ENCODE measurements around the gene PRDX5. TPM values are rescaled to one million over a fixed set of nuclear protein-coding genes. Genes with fewer than 3 reads are reported as not detected.

PRDX5 gene
- total and polyA plus RNA-seq, 10 of the 15 experiments (the other 5 are each of a cell fraction or from before 2014, with no cell fraction given), result 95.7 to 406 (median 240) TPM

- no peak for TF ChIP-seq ZNF592 (IDR thresholded peaks at IDR 0.05)
- TF ChIP-seq RCOR1 (conservative IDR thresholded peaks at IDR 0.05; ENCODE audit: low read depth, low read length), result no peak
- TF ChIP-seq YY1 (IDR thresholded peaks at IDR 0.05; ENCODE audit: low read depth, low read length), result no peak
- TF ChIP-seq ZNF274 (IDR thresholded peaks at IDR 0.05; ENCODE audit: insufficient read depth, insufficient read length), result no peak
- 0 out of 2 replicates have a peak, but pooled peaks have one; percentile 33 for TF ChIP-seq ATF7 (IDR thresholded peaks at IDR 0.05; ENCODE audit: low read depth)
- TF ChIP-seq SREBF1 (IDR thresholded peaks at IDR 0.05; ENCODE audit: low read length), result 0 out of 2 replicates have a peak, but pooled peaks have one; percentile 26
- no peak for TF ChIP-seq EGR1 (IDR thresholded peaks at IDR 0.05; ENCODE audit: borderline replicate concordance in 1 of 2, low read depth in 2 of 2, low read length in 2 of 2)
- TF ChIP-seq SKIL (IDR thresholded peaks at IDR 0.05; ENCODE audit: low read depth, poor library complexity, severe bottlenecking), result no peak
- no peak for TF ChIP-seq CUX1 (IDR thresholded peaks at IDR 0.05; ENCODE audit: insufficient replicate concordance, low read depth, low read length)
- no peak for TF ChIP-seq RELA (IDR thresholded peaks at IDR 0.05; ENCODE audit: borderline replicate concordance, partially characterized antibody)
- no peak for TF ChIP-seq RUNX3 (IDR thresholded peaks at IDR 0.05; ENCODE audit: low read length)
- TF ChIP-seq CREM (IDR thresholded peaks at IDR 0.05; ENCODE audit: low read depth), result peak; percentile 85
- no peak for TF ChIP-seq ELK1 (IDR thresholded peaks at IDR 0.05; ENCODE audit: low read depth, low read length)
- no peak for TF ChIP-seq IRF5 (IDR thresholded peaks at IDR 0.05; ENCODE audit: borderline replicate concordance)
Measured at GRCh38 chr11:64284048-64284961, 33.6 kb upstream of the PRDX5 start, which contains the start of gene BAD (continued).

All from GM12878 (cell line).